Activated naive CD8-positive, alpha-beta T cell treated with anti-CD3 and anti-CD28 coated beads, Interleukin-2, amount 50 U/mL, for 16 hours (primary cell): ENCODE results near the gene TPH2.

Experiments
- DNase-seq: peaks from one replicate; pipeline ENCODE4 v3.0.0-alpha.2; 2020; ENCODE audit warnings: low read depth, low spot score

The TPH2 gene

DNA sequence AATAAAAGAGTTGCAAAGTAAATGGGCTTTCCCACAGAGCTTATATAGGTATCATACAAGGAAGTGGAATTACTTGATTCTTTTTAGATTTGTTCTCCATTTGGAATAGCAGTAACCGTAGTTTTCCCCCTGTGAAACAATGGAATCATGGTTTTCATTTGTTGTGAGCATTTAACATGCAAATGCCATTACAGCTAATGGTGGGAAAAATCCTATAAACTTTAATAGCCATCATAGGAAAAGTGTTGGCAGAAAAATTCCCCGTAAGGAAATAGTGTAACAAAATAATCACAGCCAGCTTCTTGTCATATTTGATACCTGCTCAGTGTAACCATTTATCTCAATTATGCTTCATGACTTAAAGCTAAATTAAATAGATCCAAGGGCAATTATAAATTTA lies 95.3 kb downstream of the TPH2 start:
- no peak for DNase-seq

DNA sequence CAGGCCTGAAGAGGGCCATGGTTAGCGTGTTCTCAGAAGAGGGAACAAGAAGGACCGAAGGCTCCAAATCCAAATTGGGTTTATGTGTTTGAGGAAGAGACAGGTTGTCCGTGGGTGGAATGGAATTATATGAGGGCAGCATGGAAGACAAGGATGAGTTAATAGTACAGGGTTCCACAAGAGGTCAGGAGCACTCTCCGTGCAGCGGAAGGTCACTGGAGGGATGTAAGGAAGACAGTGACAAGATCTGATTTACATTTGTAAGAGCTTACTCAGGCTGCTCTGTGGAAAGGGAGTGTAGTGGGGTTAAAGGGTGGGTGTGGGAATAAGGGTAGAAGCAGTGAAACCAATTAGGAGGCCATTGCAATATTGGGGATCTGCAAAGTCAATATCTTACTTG lies 97.0 kb downstream of the TPH2 start:
- no peak for DNase-seq

DNA sequence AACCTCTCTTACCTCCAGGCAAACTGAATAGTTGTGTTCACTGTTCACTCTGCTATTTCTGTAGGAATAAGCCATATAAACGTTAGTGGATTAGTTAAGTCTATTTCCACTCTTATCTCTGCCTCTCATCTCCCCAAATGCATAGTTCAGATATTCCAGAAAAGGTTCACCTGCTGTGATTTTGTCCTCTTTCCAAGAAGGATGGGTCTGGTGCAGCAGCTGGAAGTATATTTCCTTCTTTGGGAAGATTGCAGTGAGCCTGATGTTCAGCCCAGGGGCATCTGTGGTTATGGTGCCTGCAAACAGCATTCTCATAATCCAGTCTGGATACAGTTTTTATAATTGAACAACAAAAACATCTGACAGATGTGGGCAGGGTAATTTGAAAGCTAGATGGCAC lies 97.7 kb downstream of the TPH2 start:
- DNase-seq = no peak

DNA sequence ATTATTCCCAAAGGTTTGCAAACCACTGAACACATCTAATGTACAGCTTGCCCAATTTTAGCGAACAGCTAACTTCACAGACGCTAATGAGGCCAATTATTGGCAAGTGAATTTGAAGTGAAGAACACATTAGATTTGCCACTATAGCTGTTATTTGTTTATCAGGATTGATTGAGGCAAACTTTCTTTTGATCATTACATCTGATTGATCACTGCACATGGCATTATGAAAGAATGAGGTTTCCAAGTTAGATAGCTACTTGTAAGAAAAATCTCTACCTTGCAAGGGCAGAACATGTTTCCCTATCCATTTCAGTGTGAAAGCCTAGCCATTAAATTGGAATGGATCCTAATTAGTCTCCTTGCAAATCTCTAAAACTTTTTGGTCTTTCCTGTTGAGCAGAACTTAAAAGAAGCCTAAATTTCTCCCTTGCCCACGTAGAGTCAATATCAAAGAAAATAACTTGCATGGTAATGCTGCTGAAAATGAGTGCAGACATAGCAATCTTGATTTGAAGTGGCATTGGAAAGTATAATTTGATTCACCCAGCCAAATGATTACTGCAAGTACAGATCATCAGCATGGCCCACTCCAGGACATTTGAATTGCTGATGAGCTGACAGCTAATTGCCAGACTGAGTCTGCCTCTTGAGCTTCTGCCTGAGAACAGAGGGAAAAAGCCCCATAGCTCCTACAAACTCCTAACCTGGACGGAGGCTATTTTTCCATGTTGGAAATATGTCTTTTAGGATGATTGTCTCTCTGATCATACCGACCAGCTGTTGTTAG lies 98.6 kb downstream of the TPH2 start:
- DNase-seq = no peak

DNA sequence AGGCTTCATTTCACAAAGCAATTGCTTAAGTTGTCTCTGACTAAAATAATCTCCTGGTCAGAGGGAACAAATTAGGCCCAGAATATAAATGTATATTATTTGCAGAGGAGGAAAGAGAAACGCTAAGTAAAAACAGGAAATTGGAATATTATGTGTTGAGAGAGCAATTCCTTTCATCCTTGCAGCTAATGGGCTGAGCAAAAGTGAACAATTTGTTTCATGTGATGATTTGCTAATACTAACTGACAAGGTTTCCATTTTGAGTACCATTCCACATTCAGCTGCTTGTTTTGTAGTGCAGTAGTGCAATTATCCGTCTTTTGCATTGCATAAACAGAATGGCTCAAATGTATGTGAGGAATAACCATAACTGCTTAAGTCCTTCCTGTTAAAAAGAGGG lies 103.2 kb downstream of the TPH2 start:
- DNase-seq = no peak

DNA sequence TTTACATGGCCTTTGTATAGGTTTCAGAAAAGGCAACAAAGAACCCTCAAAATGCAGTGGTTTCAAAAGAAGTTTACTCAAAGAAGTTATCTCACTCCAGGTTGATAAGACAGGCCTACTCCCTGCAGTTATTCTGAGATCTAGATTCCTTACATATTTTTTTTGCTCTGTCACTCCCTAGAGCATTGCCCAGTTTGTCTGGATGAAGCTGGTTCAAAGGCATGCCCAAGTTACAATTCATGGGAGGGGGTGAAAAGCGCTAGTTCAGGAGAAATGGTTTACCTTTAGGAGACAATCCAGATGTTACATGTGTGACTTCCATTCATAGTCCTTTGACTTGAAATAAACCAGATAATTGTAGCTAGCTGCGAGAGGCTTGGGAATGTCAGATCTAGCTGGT lies 115.0 kb downstream of the TPH2 start:
- no peak for DNase-seq

DNA sequence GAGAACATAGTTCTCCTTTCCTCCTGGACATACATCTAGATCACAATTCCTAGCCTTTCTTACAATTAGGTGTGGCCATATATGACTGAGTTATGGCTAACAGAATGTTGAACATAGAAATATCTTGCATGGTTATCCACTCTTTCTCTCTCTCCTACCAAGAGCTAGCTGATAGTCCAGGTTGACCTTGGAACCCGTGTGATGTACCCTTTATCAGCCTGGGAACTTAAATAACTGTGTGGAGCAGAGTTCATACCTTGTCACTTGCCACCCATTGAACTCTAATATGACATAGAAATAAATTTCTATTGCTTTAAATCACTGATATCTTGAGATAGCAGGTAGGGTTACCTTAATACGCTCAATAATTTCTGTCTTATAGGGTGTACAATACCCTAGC lies 115.9 kb downstream of the TPH2 start:
- no peak for DNase-seq

DNA sequence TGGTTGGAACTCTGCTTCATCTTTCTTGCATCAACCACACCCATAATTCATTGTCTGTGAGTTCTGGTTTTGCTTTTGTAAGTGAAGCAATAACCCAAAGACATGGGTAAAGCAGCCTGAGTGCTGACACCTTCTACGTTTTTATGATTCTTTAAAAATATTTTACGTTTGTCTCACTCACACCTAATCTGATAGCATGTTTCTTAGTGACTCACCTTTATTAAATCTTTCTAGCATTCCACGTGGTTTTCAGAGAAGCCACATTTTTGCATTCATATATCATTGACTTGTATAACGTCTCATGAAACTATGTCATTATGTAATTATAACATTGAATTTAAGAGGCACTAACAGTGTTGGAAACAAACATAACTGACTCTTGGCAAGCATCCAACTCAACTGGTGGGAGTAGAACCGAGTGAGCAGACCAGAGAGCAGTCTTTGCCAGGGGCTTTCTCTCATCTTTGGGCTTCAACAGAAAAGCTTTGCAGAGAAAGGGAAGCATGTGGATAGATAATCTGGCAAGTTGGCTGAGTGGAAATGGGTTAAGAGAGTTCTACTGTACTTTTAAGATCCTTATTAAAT lies 118.8 kb downstream of the TPH2 start:
- DNase-seq = no peak

DNA sequence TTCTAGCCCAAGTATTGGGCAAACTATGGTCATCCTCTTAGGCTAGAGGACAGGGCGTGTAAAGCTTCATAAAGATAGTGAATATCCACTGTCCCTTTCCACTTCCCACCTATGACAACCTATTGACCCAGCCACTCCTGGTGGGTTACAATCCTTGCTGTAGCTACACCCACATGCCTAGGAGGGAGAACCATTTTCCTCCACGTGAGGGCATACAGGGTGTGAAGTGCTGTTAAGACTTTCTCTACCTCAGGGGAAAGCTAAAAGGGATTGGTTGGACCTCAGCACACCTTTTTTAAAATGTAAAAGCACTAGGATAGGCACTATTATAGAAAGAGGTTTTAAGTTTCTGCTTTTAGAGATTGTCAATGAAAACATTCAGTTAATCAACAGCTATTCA lies 124.4 kb downstream of the TPH2 start:
- DNase-seq = no peak

DNA sequence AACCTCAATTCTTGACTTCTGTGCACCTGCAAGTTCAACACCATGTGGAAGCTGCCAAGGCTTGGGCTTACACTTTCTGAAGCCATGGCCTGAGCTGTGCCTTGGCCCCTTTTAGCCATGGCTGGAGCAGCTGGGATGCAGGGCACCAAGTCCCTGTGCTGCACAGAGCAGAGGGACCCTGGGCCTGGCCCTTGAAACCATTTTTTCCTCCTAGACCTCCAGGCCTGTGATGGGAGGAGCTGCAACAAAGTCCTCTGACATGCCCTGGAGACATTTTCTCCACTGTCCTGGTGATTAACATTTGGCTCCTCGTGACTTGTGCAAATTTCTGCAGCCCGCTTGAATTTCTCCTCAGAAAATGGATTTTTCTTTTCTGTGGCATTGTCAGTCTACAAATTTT lies 132.4 kb downstream of the TPH2 start:
- DNase-seq = no peak

DNA sequence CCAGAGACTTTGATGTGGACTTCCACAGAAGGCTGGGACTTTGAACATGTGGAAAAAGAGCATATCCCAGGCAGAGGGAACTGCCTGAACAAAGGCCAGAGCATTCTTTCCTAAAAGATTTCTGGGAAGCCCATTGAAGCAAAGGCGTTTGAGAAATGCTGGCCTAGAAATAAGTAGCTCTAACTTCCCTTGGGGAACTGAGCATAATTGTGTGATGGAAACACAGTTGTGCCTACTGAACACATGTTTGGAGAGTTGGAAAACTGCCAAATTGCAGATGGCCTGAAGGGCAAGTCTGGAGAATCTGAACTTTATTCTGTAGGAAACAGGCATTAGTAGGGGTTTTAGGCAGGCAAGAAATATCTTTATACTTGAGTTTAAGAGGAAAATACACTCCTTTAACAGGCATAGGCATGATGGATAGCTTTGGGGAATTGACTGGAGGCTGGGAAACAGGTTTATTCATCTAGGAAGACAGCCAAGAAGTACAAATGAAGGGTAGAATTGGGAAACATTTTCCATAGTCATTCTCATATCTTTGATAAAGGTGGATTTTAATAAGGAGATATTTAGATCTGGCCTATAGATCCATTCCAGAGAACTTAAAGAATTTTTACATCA lies 134.1 kb downstream of the TPH2 start:
- no peak for DNase-seq

DNA sequence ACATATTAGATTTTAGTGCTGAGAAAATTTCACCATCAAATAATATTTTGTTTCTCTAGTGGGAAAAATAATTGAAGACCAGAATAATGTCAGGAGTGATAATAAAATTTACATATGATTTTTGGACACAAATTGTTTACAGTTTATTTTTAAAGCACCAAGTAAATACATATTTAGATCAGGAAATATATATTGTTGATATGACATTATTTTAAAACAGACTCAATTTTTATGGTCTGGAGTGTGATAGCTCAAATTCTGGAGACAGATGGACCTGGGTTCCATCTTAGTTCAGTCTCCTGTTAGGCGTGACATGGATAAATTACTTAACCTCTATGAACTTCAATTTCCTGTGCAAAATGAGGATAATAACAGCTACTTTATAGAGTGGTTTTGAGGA lies 135.4 kb downstream of the TPH2 start:
- DNase-seq = no peak

DNA sequence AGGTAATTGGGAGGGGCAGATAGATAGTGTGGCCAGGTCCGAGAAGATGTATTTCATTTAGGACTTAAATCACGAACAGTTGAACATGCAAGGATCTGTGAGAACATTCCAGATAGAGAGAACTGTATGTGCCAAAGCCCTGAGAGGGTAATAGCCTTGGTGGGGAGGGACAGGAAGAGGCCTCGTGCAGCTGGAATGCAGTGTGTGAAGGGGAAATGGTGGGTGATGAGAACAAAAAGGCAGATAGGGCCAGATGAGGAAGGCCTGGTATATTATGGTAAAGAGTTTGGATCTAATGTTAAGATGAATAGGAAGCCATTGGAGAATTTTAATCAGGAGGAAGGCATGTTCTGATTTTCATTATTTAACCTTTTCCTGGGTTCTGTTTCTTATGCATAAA lies 136.3 kb downstream of the TPH2 start:
- DNase-seq = no peak

DNA sequence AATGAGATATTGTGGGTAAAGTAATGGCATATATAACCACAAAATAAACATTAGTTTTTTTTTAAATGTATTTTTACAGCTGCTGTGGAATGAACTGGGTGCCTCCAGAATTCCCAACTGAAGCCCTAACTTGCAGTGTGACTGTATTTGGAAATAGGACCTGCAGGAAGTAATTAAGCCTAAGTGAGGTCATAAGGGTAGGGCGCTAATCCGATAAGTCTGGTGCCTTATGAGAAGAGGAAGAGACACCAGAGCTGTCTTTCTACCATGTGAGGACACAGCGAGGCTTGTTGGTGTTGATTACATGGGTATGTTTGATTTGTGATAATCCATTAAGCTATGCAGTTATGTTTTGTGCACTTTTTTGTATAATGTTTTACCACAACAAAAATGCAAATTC lies 136.8 kb downstream of the TPH2 start:
- DNase-seq = no peak

DNA sequence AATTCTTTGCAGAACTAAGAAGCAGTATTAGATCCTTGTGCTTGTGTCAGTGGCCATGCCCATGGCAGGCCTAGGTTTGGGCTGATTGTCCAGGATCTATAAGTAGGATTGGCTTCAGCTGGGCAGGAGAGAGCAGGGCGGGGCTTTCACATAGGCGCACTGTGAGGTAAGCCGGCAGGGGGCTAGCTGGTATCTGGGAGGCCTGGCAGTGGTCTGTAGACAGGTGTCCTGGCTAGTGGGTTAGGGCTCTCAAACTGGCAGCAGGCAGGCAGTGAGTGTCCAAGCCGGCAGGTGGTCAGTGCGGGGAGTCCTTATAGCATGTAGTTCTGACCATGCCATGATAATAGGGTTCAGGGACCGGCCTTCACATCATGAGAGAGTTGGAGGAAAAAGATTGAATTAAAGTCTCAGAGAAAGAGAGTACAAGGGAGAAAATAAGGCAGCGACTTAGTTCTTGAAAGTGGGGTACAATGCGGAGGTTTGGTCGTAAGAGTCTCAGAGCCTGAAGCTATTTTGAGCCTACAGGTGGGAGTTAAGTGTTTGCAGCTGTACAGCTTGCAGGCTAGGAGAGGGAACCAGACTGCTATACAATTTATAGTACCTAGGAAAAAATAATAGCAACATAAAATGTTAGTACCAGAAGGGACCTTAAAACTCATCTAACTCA lies 137.4 kb downstream of the TPH2 start:
- no peak for DNase-seq

DNA sequence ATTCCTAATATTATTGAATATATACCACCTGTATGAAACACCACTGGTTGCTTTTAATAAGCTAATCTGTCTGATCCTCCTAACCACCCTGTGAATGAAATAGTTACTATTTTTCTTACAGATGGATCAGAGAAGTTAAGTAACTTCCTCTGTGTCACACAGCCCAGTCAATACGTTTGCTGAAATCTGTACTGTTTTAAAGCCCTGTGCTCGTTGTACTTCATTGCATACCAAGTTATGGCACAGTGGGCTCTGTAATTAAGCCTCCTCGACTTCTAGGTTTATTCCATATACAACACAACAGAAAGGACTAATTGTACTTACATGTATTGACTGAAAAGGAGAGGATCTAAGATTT lies 137.9 kb downstream of the TPH2 start:
- DNase-seq = no peak

DNA sequence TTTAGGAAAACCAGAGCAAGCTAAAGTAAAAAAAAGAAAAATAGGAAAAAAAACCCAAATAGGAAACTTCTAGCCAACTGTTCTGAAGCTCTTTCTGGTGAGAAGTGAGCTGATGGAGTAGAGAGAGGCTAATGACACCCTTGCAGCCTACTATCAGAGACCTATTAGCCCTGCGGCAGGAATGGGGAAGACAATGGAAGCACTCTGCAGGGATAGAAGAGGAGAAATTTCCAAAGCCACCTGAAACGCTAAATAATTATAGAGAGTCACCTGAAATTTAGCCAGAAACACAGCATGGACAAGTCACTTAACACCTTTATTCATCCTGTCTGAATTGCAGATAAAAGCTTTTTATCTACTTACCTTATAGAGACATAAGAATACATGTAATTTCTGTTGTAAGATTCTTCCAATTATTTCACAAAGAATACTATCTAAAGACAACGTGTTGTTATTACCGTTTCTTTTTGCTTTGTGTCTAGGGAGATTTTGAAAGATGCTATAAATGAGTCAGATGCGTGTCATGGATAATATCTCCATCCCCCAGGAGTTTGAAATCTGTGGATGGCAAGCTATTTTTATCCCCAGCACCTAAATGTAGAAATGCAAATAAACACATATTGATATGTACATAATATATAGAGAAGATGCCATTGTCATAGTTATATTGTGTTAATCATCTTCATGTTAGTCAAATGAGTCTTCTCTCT lies 138.6 kb downstream of the TPH2 start:
- no peak for DNase-seq

DNA sequence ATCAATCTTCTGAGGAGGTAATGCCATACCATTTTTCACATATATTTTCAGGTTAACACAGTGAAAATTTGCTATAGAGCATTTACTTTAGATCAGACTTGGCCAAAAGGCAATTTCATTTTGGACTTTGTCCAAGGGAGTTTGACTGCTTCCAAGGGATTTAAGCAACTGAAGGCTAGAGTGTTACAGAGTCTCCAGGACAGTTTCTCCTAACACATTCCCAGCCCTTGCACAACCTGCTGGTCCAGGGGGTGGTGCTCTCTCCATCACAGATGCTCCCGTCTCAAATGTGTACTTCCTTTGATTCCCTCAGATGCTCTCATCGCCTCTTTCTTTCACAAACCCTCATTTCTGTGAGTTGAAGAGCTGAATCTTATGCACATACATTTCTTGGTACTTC lies 143.1 kb downstream of the TPH2 start:
- no peak for DNase-seq
